Keratinocyte (primary cell): ENCODE measurements around the gene GNAL.

Source experiments
- CTCF ChIP-seq, 3 experiments: IDR thresholded peaks in 1 of 3; conservative IDR thresholded peaks in 1 of 3; optimal IDR thresholded peaks in 1 of 3; 2 replicates in 2 of 3; 3 replicates in 1 of 3; pipeline versions ENCODE3 to v1.5.1; 2011; ENCODE audit warnings: low read length in 3 of 3, mild to moderate bottlenecking in 3 of 3, moderate library complexity in 2 of 3, control low read depth in 1 of 3, inconsistent platforms in 1 of 3; ENCODE audit not compliant: insufficient read depth in 2 of 3; ENCODE audit errors: extremely low read depth in 1 of 3
- EZH2 ChIP-seq: IDR thresholded peaks from one replicate; pipeline ENCODE4 v1.6.1; 2012; ENCODE audit warnings: inconsistent platforms, mild to moderate bottlenecking, low read length, moderate library complexity

GRCh38 chr18:11665146-11665545, 23.9 kb upstream of the GNAL start:
- TF ChIP-seq CTCF (optimal IDR thresholded peaks at IDR 0.05 in 1 of 3, IDR thresholded peaks at IDR 0.05 in 1 of 3, conservative IDR thresholded peaks at IDR 0.05 in 1 of 3; ENCODE audit: extremely low read depth in 1 of 3, insufficient read depth in 2 of 3, low read length in 3 of 3) (no peak), EZH2 (no peak)
